BLaER1 treated with 17β-estradiol and CSF1 and Interleukin-3, amounts not matched to agents 10 nM and 100 nM (cell line): Measurements from ENCODE around the gene NOL4L.

Source experiments
- H3K27ac ChIP-seq, 11 experiments: shearing (Covaris generic); formaldehyde crosslinking; 2 replicates each; pipeline ENCODE4 v1.8.1; 2022
- H3K27me3 ChIP-seq, 11 experiments: shearing (Covaris generic); formaldehyde crosslinking; 2 replicates each; pipeline ENCODE4 v1.8.1; 2022
- H3K36me3 ChIP-seq, 11 experiments: shearing (Covaris generic); formaldehyde crosslinking; 2 replicates each; pipeline ENCODE4 v1.8.1; 2022
- H3K4me1 ChIP-seq, 10 experiments: shearing (Covaris generic); formaldehyde crosslinking; 2 replicates each; pipeline ENCODE4 v1.8.1; 2022
- H3K4me2 ChIP-seq, 11 experiments: shearing (Covaris generic); formaldehyde crosslinking; 2 replicates each; pipeline ENCODE4 v1.8.1; 2022
- H3K4me3 ChIP-seq, 10 experiments: shearing (Covaris generic); formaldehyde crosslinking; 2 replicates each; pipeline ENCODE4 v1.8.1; 2022
- H3K9ac ChIP-seq, 11 experiments: shearing (Covaris generic); formaldehyde crosslinking; 2 replicates each; pipeline ENCODE4 v1.8.1; 2022
- H3K9me3 ChIP-seq, 11 experiments: shearing (Covaris generic); formaldehyde crosslinking; replicated peaks in 1 of 11; 2 replicates each; pipeline ENCODE4 v1.8.1; 2022
- H4K20me1 ChIP-seq, 11 experiments: shearing (Covaris generic); formaldehyde crosslinking; 2 replicates each; pipeline ENCODE4 v1.8.1; 2022
- Cebpa-rat ChIP-seq, 11 experiments: shearing (Covaris generic); IDR thresholded peaks; 2 replicates each; pipeline ENCODE4 v1.8.1; 2022

The NOL4L gene

GRCh38 chr20:32465092-32465900, 119.8 kb downstream of the NOL4L start:
- TF ChIP-seq Cebpa-rat (IDR thresholded peaks at IDR 0.05), result no peak
- peak overlapping the region in 5 of 11 experiments; percentile 9 to 40 (median 24); a peak in 8 of 22 replicates for H3K27ac ChIP-seq
- no peak overlapping the region for H3K4me3 ChIP-seq
- peaks cover 35 to 88% (median 60%) of the 10 kb centered on the region in 11 experiments for H3K36me3 ChIP-seq
- peaks cover 38 to 84% (median 65%) of the 10 kb centered on the region in 11 experiments; a peak in 21 of 22 replicates for H4K20me1 ChIP-seq
- H3K4me2 ChIP-seq, result peak overlapping the region in 5 of 11 experiments; percentile 13 to 32 (median 21); a peak in 4 of 22 replicates
- H3K9me3 ChIP-seq, result no peaks in the 10 kb centered on the region
- H3K27me3 ChIP-seq, result no peaks in the 10 kb centered on the region
- H3K4me1 ChIP-seq, result peaks cover 31 to 57% (median 48%) of the 10 kb centered on the region in 10 experiments
- H3K9ac ChIP-seq, result peak overlapping the region in 1 of 11 experiments; percentile 9; a peak in 1 of 22 replicates

- Histone ChIP-seq H3K36me3 (peaks cover 39 to 95% (median 65%) of the 10 kb centered on the region in 11 experiments), H3K9ac (no peak overlapping the region; a peak in 1 of 22 replicates), H3K4me2 (no peak overlapping the region), H3K27ac (no peak overlapping the region; a peak in 1 of 22 replicates), H3K27me3 (no peaks in the 10 kb centered on the region), H3K4me3 (no peak overlapping the region), H4K20me1 (peaks cover 44 to 91% (median 73%) of the 10 kb centered on the region in 11 experiments; a peak in 21 of 22 replicates), H3K4me1 (peaks cover 23 to 50% (median 40%) of the 10 kb centered on the region in 10 experiments), H3K9me3 (no peaks in the 10 kb centered on the region)
- TF ChIP-seq Cebpa-rat (IDR thresholded peaks at IDR 0.05), result no peak
These were observed 120.6 kb downstream of the NOL4L start for GRCh38 chr20:32464401-32465091.

- Histone ChIP-seq H3K4me3 (no peak overlapping the region), H3K9me3 (no peaks in the 10 kb centered on the region), H3K27ac (no peak overlapping the region), H3K4me2 (no peak overlapping the region), H4K20me1 (peaks cover 49 to 98% (median 80%) of the 10 kb centered on the region in 11 experiments; a peak in 21 of 22 replicates), H3K9ac (no peak overlapping the region; a peak in 1 of 22 replicates), H3K27me3 (no peaks in the 10 kb centered on the region), H3K4me1 (peaks cover 17 to 46% (median 34%) of the 10 kb centered on the region in 10 experiments), H3K36me3 (peaks cover 39 to 100% (median 66%) of the 10 kb centered on the region in 11 experiments)
- TF ChIP-seq Cebpa-rat (IDR thresholded peaks at IDR 0.05), result no peak
These were observed 121.3 kb downstream of the NOL4L start for GRCh38 chr20:32463642-32464400.

GRCh38 chr20:32462900-32463641, 122.1 kb downstream of the NOL4L start:
- Histone ChIP-seq H3K4me1 (peaks cover 17 to 46% (median 34%) of the 10 kb centered on the region in 10 experiments), H4K20me1 (peaks cover 57 to 100% (median 84%) of the 10 kb centered on the region in 11 experiments; a peak in 21 of 22 replicates), H3K4me3 (no peak overlapping the region), H3K27ac (no peak overlapping the region), H3K9me3 (no peaks in the 10 kb centered on the region), H3K4me2 (no peak overlapping the region), H3K9ac (no peak overlapping the region), H3K27me3 (no peaks in the 10 kb centered on the region), H3K36me3 (peaks cover 39 to 97% (median 64%) of the 10 kb centered on the region in 11 experiments)
- TF ChIP-seq Cebpa-rat (IDR thresholded peaks at IDR 0.05), result no peak

GRCh38 chr20:32461836-32462600, 123.1 kb downstream of the NOL4L start:
- H4K20me1 ChIP-seq, result peaks cover 66 to 100% (median 87%) of the 10 kb centered on the region in 11 experiments; a peak in 21 of 22 replicates
- no peak overlapping the region for H3K4me2 ChIP-seq
- no peak overlapping the region; a peak in 1 of 22 replicates for H3K27ac ChIP-seq
- no peak overlapping the region for H3K4me3 ChIP-seq
- TF ChIP-seq Cebpa-rat (IDR thresholded peaks at IDR 0.05), result no peak
- H3K36me3 ChIP-seq, result peaks cover 39 to 87% (median 57%) of the 10 kb centered on the region in 11 experiments
- no peaks in the 10 kb centered on the region for H3K9me3 ChIP-seq
- no peak overlapping the region; a peak in 1 of 22 replicates for H3K9ac ChIP-seq
- no peaks in the 10 kb centered on the region for H3K27me3 ChIP-seq
- H3K4me1 ChIP-seq, result peaks cover 19 to 46% (median 34%) of the 10 kb centered on the region in 10 experiments

- no peak for TF ChIP-seq Cebpa-rat (IDR thresholded peaks at IDR 0.05)
- H4K20me1 ChIP-seq, result peaks cover 75 to 100% (median 96%) of the 10 kb centered on the region in 11 experiments
These were observed 124.3 kb downstream of the NOL4L start for GRCh38 chr20:32460683-32461320.

GRCh38 chr20:32460231-32460630, 124.9 kb downstream of the NOL4L start:
- Histone ChIP-seq H3K9ac (no peak overlapping the region; a peak in 1 of 22 replicates), H3K27ac (no peak overlapping the region), H3K36me3 (peaks cover 47 to 85% (median 59%) of the 10 kb centered on the region in 11 experiments), H3K4me2 (no peak overlapping the region), H3K4me3 (no peak overlapping the region), H4K20me1 (peaks cover 76 to 100% (median 96%) of the 10 kb centered on the region in 11 experiments), H3K4me1 (peaks cover 24 to 46% (median 39%) of the 10 kb centered on the region in 10 experiments), H3K9me3 (no peaks in the 10 kb centered on the region), H3K27me3 (no peaks in the 10 kb centered on the region)
- TF ChIP-seq Cebpa-rat (IDR thresholded peaks at IDR 0.05), result no peak

More at GRCh38 chr20:32460683-32461320, 124.3 kb downstream of the NOL4L start:
- Histone ChIP-seq H3K27ac (no peak overlapping the region), H3K27me3 (no peaks in the 10 kb centered on the region), H3K4me1 (peaks cover 25 to 46% (median 38%) of the 10 kb centered on the region in 10 experiments), H3K9ac (no peak overlapping the region), H3K9me3 (no peaks in the 10 kb centered on the region), H3K36me3 (peaks cover 47 to 85% (median 59%) of the 10 kb centered on the region in 11 experiments), H3K4me3 (no peak overlapping the region), H3K4me2 (no peak overlapping the region)
